HG03342 (cell line): ENCODE data around the gene BHLHA9.
"Not testable (repeated sequence)": the region's sequence is repeated elsewhere in the genome, so short reads cannot be mapped to it uniquely, and the experiment has no call there.

Source experiments
- ATAC-seq: cut with Tn5 transposase; IDR thresholded peaks from one replicate; pipeline ENCODE4 v1.9.1; 2021; ENCODE audit warnings: mild to moderate bottlenecking, moderate library complexity; ENCODE audit not compliant: unreplicated experiment

The BHLHA9 gene

GRCh38 chr17:1270210-1271029 lies at the start of gene BHLHA9:
TSS of gene BHLHA9 (plus strand) at chr17:1270444. CDS start at chr17:1270564, 120 bp downstream.
- no peak for ATAC-seq

DNA sequence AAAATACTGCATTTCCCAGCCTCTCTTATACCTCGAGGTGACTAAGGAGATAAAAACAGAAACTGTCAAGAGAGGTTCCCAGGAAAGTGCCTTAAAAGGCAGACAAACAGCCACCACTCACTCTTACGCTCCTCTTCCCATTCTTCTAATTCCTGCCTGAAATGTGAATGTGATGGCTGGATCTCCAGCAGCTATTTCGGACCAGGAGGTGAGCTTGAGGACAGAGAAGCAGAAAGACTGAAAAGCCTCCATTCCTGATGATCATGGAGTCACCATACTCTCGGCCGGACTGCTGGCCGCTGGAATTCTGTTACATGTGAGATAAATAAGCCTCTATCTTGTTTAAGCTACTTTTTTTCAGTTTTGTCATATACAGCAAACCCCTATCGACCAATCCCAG lies 49.0 kb upstream of the BHLHA9 start:
- no peak for ATAC-seq

- ATAC-seq = no peak
Measured at GRCh38 chr17:1222321-1222720, 47.9 kb upstream of the BHLHA9 start.

- ATAC-seq = no peak
Measured at GRCh38 chr17:1223662-1224061, 46.6 kb upstream of the BHLHA9 start.

GRCh38 chr17:1224330-1224729 lies 45.9 kb upstream of the BHLHA9 start:
- no peak for ATAC-seq

DNA sequence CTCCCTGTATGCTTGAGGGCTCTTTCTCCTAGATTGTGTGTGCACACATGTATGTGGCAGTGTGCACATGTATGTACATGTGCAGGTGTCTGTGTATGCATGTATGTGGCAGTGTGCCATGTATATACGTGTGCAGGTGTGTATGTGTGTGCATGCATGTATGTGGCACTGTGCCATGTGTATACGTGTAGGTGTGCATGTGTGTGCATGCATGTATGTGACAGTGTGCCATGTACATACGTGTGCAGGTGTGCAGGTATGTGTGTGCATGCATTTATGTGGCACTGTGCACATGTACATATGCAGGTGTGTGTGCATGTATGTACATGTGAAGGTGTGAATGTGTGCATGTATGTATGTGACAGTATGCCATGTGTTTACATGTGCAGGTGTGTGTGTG lies 43.9 kb upstream of the BHLHA9 start:
- no peak for ATAC-seq

DNA sequence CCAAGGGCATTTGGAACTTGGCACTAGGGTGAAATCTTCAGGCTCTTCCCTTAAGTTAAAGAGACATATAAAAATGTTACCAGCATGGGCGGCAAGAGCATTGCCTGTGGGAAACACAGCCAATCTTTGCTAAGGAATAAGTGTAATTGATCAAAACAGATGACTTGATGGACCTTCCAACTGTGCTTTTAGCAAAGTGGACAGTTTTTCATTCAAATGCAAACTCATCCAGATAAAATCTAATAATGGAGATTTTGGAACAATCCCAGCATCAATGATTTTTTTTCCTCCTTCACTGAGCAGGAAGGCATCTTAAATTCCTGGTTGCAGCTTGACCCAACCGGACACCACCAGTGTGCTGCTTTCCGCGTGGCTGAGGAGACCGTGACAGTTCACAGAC lies 42.9 kb upstream of the BHLHA9 start:
- no peak for ATAC-seq

GRCh38 chr17:1227917-1228780 lies 42.1 kb upstream of the BHLHA9 start:
- ATAC-seq = peak; percentile 46

DNA sequence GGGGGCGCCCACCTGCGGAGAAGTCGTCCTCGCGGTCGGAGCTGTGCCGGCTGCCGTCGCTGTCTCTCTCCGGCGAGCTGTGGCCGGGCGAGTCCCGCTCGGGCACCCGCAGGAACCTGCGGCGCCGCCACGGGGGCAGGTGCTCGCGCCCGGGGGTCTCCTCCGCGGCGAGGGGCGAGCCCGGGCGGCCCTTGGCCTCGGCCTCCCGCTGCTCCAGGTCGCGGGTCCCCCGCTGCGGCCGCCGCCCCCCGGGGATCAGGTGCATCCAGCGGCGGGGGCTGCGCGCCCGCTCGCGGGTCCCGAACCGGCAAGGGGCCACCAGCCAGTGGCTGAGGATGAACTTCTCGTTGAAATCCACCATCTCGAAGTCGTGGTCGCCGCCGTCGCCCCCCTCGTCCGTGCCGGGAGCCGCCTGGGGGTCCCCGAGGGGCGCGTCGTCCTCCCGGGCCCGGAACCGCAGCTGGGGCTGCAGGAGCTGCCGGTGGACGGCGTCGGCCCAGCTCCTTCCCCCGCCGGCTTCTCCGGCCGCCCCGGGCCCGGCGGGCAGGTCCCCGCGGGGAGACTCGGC lies 41.4 kb upstream of the BHLHA9 start:
- peak; percentile 18 for ATAC-seq

GRCh38 chr17:1229349-1229899 lies 40.8 kb upstream of the BHLHA9 start:
- no peak for ATAC-seq

DNA sequence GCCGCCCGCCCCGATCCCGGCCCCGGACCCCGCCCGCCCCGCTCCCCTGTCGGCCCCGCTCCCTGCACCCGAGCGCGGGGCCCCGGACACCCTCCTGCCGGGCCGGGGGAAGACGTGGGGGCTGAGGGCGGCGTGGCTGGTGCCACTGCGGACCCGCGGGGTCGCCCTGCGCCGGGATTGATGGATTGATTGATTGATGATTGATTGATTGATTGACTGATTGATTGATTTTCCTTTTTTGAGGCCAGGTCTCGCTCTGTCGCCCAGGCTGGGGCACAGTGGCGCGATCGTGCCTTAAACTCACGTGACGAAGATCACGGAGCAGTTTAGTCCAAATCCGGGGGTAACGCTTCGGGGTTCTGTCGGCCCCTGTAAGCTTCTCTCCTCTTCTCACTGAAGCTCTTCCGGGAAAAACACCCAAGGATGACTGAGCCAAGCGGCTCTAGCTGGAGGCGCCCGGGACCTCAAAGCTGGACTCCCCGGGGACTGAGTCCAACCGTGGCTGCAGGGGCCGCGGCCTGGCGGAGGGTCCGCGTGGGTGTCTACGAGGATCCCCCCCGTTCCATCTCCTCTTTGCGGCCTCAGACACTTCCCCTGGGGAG lies 40.2 kb upstream of the BHLHA9 start:
- no peak for ATAC-seq

DNA sequence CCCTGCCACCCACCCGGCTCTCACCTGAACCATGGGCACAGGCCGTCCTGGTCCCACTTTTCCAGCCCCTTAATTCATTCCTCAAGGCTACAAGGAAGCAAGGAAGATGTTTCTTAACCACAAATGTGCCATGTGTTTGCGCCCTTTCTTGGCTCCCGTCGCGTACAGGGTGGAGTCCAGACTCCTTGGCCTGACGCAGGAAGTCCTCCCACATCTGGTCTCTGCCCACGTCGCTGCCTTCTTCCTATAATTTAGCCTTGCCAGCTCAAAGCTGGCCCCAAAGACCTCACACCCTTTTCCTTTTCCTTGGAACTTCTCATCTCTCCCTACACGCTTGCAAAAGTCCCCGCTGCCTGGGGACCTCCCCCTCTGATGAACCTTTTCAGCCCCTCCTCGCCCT lies 38.8 kb upstream of the BHLHA9 start:
- ATAC-seq = no peak

- no peak for ATAC-seq
Measured at GRCh38 chr17:1232331-1232730, 37.9 kb upstream of the BHLHA9 start.

DNA sequence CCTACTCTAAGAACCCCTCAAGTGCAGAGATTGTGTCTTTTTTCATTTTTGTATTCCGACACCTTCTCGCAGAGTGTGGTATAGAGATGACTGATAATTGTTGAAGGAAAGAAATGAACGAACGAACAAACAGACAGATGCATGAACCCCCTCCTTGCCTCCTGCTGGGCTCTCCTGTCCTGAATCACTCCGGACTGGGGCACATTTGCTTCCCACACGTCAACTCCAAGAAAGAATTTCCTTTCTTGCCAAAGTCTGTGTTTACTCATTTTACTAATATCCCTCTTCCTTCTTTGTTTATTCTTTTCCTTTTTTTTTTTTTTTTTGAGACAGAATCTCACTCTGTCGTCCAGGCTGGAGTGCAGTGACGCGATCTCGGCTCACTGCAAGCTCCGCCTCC lies 37.5 kb upstream of the BHLHA9 start:
- no peak for ATAC-seq

DNA sequence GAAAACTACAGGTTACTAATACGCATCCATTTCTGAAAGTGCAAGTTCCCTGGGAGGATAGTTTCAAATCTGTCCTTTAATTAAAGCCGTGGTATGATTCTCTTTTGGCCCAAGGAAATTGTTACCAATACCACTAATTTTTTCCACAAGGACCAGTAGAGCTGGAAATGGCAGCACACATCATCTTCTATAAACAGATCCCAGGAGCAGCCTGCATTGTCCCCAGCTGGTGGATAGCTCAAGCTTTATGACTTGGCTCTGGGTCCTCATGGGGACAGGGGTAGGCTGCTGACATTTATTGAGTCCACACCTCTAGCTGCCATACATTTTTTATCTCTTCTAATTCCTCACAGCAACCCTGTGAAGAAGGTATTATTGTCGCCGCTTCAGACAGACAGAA lies 35.8 kb upstream of the BHLHA9 start:
- ATAC-seq = no peak

DNA sequence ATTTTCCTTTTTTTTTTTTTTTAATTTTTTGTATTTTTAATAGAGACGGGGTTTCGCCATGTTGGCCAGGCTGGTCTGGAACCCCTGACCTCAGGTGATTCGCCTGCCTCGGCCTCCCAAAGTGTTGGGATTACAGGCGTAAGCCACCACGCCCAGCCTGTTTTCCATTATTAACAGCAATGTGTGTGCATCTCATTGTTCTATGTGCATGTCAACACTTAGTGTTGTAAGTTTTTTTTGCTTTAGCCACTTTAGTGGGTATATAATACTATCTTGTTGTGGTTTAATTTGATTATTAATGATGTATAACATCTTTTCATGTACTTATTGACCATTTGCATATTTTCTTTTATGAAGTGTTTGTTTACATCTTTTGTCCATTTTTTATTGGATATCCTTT lies 32.8 kb upstream of the BHLHA9 start:
- no peak for ATAC-seq

- ATAC-seq = no peak
Measured at GRCh38 chr17:1239210-1239609, 31.0 kb upstream of the BHLHA9 start.

GRCh38 chr17:1240426-1240825 lies 29.8 kb upstream of the BHLHA9 start:
- not testable (repeated sequence) for ATAC-seq

- ATAC-seq = no peak
Measured at GRCh38 chr17:1241929-1242328, 28.3 kb upstream of the BHLHA9 start.

DNA sequence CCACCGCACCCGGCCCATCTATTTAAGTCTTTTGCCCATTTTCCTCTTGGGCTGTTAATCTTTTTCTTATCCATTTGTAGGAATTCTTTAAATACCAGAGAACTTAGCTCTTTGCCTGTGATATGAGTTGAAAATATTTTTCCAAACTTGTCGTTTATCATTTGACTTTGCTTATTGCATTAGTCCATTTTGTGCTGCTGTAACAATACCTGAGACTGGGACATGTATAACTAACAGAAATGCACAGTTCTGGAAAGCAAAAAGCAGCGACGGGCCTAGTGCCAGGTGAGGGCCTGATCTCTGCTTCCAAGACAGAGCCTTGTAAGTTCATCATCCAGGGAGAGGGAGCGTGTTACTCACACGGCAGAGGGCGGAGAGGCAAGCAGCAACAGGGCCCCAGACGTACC lies 25.6 kb upstream of the BHLHA9 start:
- no peak for ATAC-seq
